Activated CD4-positive, alpha-beta T cell treated with anti-CD3 and anti-CD28 coated beads, Interleukin-2, amount 10 ng/mL, durations not matched to agents 7 days and 5 days (primary cell): Measurements from ENCODE around the gene LRBA. TPM values are rescaled to one million over a fixed set of nuclear protein-coding genes. Genes with fewer than 3 reads are reported as not detected.
A peak's percentile ranks its signal among the peaks of the same experiment; 100 is the strongest.

Experiments
- CTCF ChIA-PET: fragments of 350-600 bp; sonication (Branson Sonifier 250); formaldehyde crosslinking; loops from one replicate; lab custom pipeline; 2021; ENCODE audit warnings: antibody characterized with exemption; lab: Charles Lee
- POLR2A ChIA-PET: fragments of 350-600 bp; sonication (Branson Sonifier 250); formaldehyde crosslinking; loops from one replicate; lab custom pipeline; 2021; ENCODE audit warnings: antibody characterized with exemption; lab: Charles Lee
- DNase-seq: peaks from one replicate; pipeline ENCODE4 v3.0.0-alpha.2; 2020
- H3K27ac Mint-ChIP-seq: one replicate; pipeline ENCODE4 v1.8.0; 2021; ENCODE audit warnings: mild to moderate bottlenecking, moderate library complexity, mixed read lengths
- H3K27me3 Mint-ChIP-seq: one replicate; pipeline ENCODE4 v1.8.0; 2021; ENCODE audit warnings: mixed read lengths
- H3K36me3 Mint-ChIP-seq: one replicate; pipeline ENCODE4 v1.8.0; 2021; ENCODE audit warnings: low read depth, mixed read lengths
- H3K4me1 Mint-ChIP-seq: one replicate; pipeline ENCODE4 v1.8.0; 2021; ENCODE audit warnings: mixed read lengths
- H3K4me3 Mint-ChIP-seq: one replicate; pipeline ENCODE4 v1.8.0; 2021; ENCODE audit warnings: mild to moderate bottlenecking, moderate library complexity, mixed read lengths
- H3K9me3 Mint-ChIP-seq: one replicate; pipeline ENCODE4 v1.8.0; 2021; ENCODE audit warnings: mixed read lengths
- total RNA-seq, 2 experiments: library from RNA; stranded (reverse); gene quantifications; one replicate each; pipeline ENCODE4 v1.2.3, GENCODE V29; 2021

The LRBA gene
- total RNA-seq, 2 experiments from 2014 or later = 44.7 to 49.6 TPM

- ChIA-PET CTCF (no interaction called here), POLR2A (no interaction called here)
- H3K27ac Mint-ChIP-seq = no peak overlapping the region
- no peak overlapping the region for H3K4me3 Mint-ChIP-seq
- no peak for DNase-seq
- H3K4me1 Mint-ChIP-seq = peaks cover 4% of the 10 kb centered on the region
- H3K27me3 Mint-ChIP-seq = no peaks in the 10 kb centered on the region
- peaks cover 14% of the 10 kb centered on the region for H3K9me3 Mint-ChIP-seq
- peaks cover 43% of the 10 kb centered on the region for H3K36me3 Mint-ChIP-seq
Measured at GRCh38 chr4:150874338-150875226, 140.5 kb downstream of the LRBA start.

DNA sequence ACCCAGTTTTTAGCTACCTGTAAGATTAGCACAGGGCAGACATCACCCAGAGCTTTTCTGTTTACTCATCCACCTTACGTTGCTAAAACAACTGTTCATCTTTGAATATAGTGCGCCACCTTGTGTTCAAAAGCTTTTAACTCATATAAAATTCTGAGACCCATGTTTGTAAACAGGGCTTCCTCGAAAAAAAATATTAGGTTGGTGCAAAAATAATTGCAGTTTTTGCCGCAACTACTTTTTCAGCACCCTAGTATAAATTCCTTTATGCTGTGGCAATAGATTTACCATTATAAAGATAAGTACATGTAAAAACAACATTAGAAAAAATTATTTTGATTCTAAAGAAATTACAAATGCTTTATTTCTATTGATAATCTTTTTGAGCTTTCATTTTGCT is 147.9 kb downstream of the LRBA start:
- Mint-ChIP-seq H3K4me3 (no peak overlapping the region), H3K9me3 (no peaks in the 10 kb centered on the region), H3K27ac (no peak overlapping the region), H3K4me1 (no peaks in the 10 kb centered on the region), H3K36me3 (peaks cover 7% of the 10 kb centered on the region), H3K27me3 (no peaks in the 10 kb centered on the region)
- peak; percentile 74 for DNase-seq
- ChIA-PET POLR2A (interaction anchor here (0.6 kb wide), 1 partner anchor 30 kb away, joined by 3 read pairs; no protein-coding TSS in a partner anchor), CTCF (interaction anchor here (0.6 to 1.9 kb wide), 9 partner anchors 14 to 1045 kb away, joined by 3 to 9 read pairs (median 3); no protein-coding TSS in a partner anchor)

DNA sequence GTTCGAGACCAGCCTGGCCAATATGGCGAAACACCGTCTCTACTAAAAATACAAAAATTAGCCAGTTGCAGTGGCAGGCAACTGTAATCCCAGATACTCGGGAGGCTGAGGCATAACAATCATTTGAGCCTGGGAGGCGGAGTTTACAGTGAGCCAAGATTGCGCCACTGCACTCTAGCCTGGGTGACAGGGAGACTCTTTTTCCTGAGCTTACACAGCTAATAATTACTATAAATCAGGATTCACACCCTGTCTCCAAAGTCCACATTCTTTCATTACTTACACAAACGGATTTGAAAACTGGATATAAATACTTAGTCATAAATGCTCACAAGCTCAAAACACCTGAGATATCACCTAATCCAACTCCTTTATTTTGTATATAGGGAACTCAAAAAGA is 151.6 kb downstream of the LRBA start:
- POLR2A ChIA-PET = no interaction called here
- CTCF ChIA-PET = no interaction called here
- Mint-ChIP-seq H3K4me1 (no peaks in the 10 kb centered on the region), H3K4me3 (no peak overlapping the region), H3K27ac (no peak overlapping the region), H3K27me3 (no peaks in the 10 kb centered on the region), H3K9me3 (no peaks in the 10 kb centered on the region), H3K36me3 (peaks cover 8% of the 10 kb centered on the region)
- no peak for DNase-seq

DNA sequence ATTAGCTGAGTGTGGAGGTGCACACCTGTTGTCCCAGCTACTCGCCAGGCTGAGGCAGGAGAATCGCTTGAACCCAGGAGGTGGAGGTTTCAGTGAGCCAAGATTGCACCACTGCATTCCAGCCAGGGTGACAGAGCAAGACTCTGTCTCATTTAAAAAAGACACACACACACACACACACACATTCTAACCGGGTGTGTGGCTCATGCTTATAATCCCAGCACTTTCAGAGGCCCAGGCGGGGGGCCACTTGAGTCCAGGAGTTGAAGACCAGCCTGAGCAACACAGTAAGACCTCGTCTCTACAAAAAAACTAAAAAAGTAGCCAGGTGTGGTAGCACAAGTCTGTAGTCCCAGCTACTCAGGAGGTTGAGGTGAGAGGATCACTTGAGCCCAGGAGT is 152.3 kb downstream of the LRBA start:
- Mint-ChIP-seq H3K36me3 (peaks cover 6% of the 10 kb centered on the region), H3K27me3 (no peaks in the 10 kb centered on the region), H3K4me1 (no peaks in the 10 kb centered on the region), H3K4me3 (no peak overlapping the region), H3K9me3 (no peaks in the 10 kb centered on the region), H3K27ac (no peak overlapping the region)
- DNase-seq = no peak
- ChIA-PET CTCF (interaction anchor here (0.6 kb wide), 1 partner anchor 288 kb away, joined by 3 read pairs; no protein-coding TSS in a partner anchor), POLR2A (no interaction called here)

- Mint-ChIP-seq H3K27ac (no peak overlapping the region), H3K9me3 (no peaks in the 10 kb centered on the region), H3K4me3 (no peak overlapping the region), H3K4me1 (no peaks in the 10 kb centered on the region), H3K36me3 (peaks cover 7% of the 10 kb centered on the region), H3K27me3 (no peaks in the 10 kb centered on the region)
- POLR2A ChIA-PET = no interaction called here
- CTCF ChIA-PET = no interaction called here
- DNase-seq = no peak
Measured at GRCh38 chr4:150859453-150859852, 155.6 kb downstream of the LRBA start.

GRCh38 chr4:150855981-150856510 is 159.0 kb downstream of the LRBA start:
- CTCF ChIA-PET = no interaction called here
- no peaks in the 10 kb centered on the region for H3K9me3 Mint-ChIP-seq
- no peaks in the 10 kb centered on the region for H3K4me1 Mint-ChIP-seq
- no peak for DNase-seq
- POLR2A ChIA-PET = no interaction called here
- peaks cover 9% of the 10 kb centered on the region for H3K36me3 Mint-ChIP-seq
- H3K27ac Mint-ChIP-seq = no peak overlapping the region
- no peak overlapping the region for H3K4me3 Mint-ChIP-seq
- H3K27me3 Mint-ChIP-seq = no peaks in the 10 kb centered on the region

GRCh38 chr4:150854600-150854999 is 160.5 kb downstream of the LRBA start:
- no peak for DNase-seq
- no peaks in the 10 kb centered on the region for H3K4me1 Mint-ChIP-seq
- peaks cover 14% of the 10 kb centered on the region for H3K36me3 Mint-ChIP-seq
- H3K9me3 Mint-ChIP-seq = no peaks in the 10 kb centered on the region
- no peaks in the 10 kb centered on the region for H3K27me3 Mint-ChIP-seq
- ChIA-PET CTCF (interaction anchor here (0.6 kb wide), 1 partner anchor 192 kb away, joined by 3 read pairs; no protein-coding TSS in a partner anchor), POLR2A (no interaction called here)
- no peak overlapping the region for H3K4me3 Mint-ChIP-seq
- no peak overlapping the region for H3K27ac Mint-ChIP-seq

- CTCF ChIA-PET = no interaction called here
- no peaks in the 10 kb centered on the region for H3K4me1 Mint-ChIP-seq
- no peak overlapping the region for H3K27ac Mint-ChIP-seq
- POLR2A ChIA-PET = no interaction called here
- no peaks in the 10 kb centered on the region for H3K27me3 Mint-ChIP-seq
- DNase-seq = no peak
- no peaks in the 10 kb centered on the region for H3K9me3 Mint-ChIP-seq
- peaks cover 20% of the 10 kb centered on the region for H3K36me3 Mint-ChIP-seq
- H3K4me3 Mint-ChIP-seq = no peak overlapping the region
Measured at GRCh38 chr4:150853882-150854281, 161.2 kb downstream of the LRBA start.

GRCh38 chr4:150852216-150852615 is 162.9 kb downstream of the LRBA start:
- CTCF ChIA-PET = interaction anchor here (0.6 to 1.1 kb wide), 2 partner anchors 24 to 1282 kb away, joined by 3 read pairs; no protein-coding TSS in a partner anchor
- Mint-ChIP-seq H3K36me3 (peaks cover 29% of the 10 kb centered on the region), H3K4me1 (no peaks in the 10 kb centered on the region), H3K4me3 (no peak overlapping the region), H3K9me3 (no peaks in the 10 kb centered on the region), H3K27ac (no peak overlapping the region), H3K27me3 (no peaks in the 10 kb centered on the region)
- no peak for DNase-seq
- POLR2A ChIA-PET = no interaction called here

DNA sequence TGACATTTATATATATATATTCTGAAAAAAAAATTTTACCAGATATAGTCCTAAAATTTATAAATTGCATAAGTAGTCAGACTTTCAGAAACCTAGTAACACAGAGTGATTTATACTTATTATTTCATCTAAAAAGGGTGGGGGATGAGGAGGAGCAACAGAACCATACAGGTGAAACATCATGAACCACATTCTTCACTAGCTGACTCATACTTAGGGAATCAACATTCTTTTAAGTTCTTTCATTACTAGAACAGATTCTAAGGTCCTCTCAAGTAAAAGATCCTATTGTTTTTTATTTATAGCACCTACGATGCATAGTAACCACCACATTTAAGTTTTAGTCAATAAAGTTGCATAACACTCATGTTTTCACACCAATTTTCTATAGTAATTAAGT is 166.1 kb downstream of the LRBA start:
- CTCF ChIA-PET = no interaction called here
- POLR2A ChIA-PET = no interaction called here
- no peaks in the 10 kb centered on the region for H3K4me1 Mint-ChIP-seq
- H3K36me3 Mint-ChIP-seq = peaks cover 31% of the 10 kb centered on the region
- no peaks in the 10 kb centered on the region for H3K9me3 Mint-ChIP-seq
- no peaks in the 10 kb centered on the region for H3K27me3 Mint-ChIP-seq
- DNase-seq = no peak
- H3K4me3 Mint-ChIP-seq = no peak overlapping the region
- no peak overlapping the region for H3K27ac Mint-ChIP-seq

DNA sequence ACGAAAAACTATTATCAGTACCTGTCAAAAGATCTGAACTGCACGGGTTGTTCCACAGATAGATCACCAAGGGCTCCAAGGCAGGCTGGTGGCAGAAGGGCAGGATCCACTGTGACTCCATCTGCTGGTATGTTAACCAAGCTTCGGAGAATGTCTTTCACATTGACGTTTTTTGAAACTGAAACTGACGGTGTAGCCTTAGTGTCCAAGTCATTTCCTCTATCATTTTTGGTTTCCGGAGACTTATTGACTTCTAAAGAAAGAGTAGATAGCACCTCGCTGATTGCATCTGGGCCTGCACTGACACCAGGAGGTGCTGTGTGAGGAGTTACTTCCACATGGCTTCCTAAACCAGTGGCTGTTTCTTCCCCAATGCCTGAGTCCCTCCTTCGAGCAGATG is 186.9 kb downstream of the LRBA start:
- peak overlapping the region; percentile 2 for H3K4me3 Mint-ChIP-seq
- POLR2A ChIA-PET = no interaction called here
- CTCF ChIA-PET = interaction anchor here (0.6 to 1.0 kb wide), 5 partner anchors 12 to 151 kb away, joined by 3 read pairs; no protein-coding TSS in a partner anchor

GRCh38 chr4:150827226-150827625 is 187.9 kb downstream of the LRBA start:
- no peaks in the 10 kb centered on the region for H3K9me3 Mint-ChIP-seq
- peak overlapping the region; percentile 21 for H3K27ac Mint-ChIP-seq
- peaks cover 16% of the 10 kb centered on the region for H3K4me1 Mint-ChIP-seq
- CTCF ChIA-PET = interaction anchor here (1.0 kb wide), 1 partner anchor 39 kb away, joined by 3 read pairs; no protein-coding TSS in a partner anchor
- peaks cover 35% of the 10 kb centered on the region for H3K36me3 Mint-ChIP-seq
- H3K27me3 Mint-ChIP-seq = no peaks in the 10 kb centered on the region
- POLR2A ChIA-PET = no interaction called here
- no peak for DNase-seq
- no peak overlapping the region for H3K4me3 Mint-ChIP-seq

More for the DNA sequence above, 186.9 kb downstream of the LRBA start:
- Mint-ChIP-seq H3K27ac (peak overlapping the region; percentile 80), H3K4me1 (peaks cover 16% of the 10 kb centered on the region), H3K9me3 (no peaks in the 10 kb centered on the region), H3K27me3 (no peaks in the 10 kb centered on the region), H3K36me3 (peaks cover 35% of the 10 kb centered on the region)
- DNase-seq = peak; percentile 29

DNA sequence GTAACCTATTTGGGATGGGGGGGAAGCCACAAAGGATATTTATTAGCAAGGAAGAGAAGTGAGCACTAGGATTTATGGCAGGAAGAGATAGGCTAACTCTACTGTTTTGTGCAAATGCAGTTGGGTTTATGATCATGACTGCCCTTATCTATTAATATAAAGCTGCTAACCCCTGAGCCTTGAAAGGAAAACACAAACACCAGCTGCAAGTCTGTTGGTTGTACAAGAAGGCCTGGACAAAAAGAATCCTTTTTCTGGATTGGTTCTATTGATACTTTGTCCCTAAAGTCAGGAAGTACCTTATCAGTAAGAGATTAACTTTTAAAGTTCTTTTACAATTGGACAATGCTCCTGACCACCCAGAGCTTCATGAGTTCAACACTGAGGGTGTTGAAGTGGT is 188.8 kb downstream of the LRBA start:
- ChIA-PET POLR2A (no interaction called here), CTCF (no interaction called here)
- no peak for DNase-seq
- Mint-ChIP-seq H3K27ac (no peak overlapping the region), H3K4me1 (peaks cover 16% of the 10 kb centered on the region), H3K27me3 (no peaks in the 10 kb centered on the region), H3K4me3 (no peak overlapping the region), H3K9me3 (no peaks in the 10 kb centered on the region), H3K36me3 (peaks cover 37% of the 10 kb centered on the region)
